ENCODE data around the gene DDIT3.

DNA sequence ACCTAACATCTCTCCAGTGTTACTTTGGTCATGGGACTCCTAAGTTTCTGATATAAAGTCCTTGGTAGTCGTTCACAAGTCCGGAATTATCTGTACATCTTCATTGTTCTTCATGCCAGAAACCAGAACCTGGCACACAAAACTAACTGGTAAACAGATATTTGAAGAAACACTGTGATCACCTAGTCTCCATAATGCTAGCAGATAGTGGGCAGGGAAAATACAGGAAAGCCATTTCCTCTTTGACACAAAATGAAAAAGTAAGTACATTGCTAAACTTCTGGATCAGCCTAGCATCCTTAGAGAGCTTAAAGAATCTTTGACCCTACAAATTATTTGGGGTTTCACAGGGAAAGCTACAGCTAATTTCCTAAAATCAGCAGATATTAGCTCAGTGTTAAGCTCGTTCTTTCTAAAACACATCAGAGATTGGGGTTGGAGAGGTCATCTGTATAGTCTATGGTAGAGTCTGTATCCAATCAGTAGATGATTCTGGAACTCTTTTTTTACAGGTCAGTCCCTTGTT lies 4.8 kb downstream of the DDIT3 start:
- TF ChIP-seq, protein P1, sequence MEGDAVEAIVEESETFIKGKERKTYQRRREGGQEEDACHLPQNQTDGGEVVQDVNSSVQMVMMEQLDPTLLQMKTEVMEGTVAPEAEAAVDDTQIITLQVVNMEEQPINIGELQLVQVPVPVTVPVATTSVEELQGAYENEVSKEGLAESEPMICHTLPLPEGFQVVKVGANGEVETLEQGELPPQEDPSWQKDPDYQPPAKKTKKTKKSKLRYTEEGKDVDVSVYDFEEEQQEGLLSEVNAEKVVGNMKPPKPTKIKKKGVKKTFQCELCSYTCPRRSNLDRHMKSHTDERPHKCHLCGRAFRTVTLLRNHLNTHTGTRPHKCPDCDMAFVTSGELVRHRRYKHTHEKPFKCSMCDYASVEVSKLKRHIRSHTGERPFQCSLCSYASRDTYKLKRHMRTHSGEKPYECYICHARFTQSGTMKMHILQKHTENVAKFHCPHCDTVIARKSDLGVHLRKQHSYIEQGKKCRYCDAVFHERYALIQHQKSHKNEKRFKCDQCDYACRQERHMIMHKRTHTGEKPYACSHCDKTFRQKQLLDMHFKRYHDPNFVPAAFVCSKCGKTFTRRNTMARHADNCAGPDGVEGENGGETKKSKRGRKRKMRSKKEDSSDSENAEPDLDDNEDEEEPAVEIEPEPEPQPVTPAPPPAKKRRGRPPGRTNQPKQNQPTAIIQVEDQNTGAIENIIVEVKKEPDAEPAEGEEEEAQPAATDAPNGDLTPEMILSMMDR (IDR thresholded peaks at IDR 0.05), result no peak
- TF ChIP-seq PRDM15 (CRISPR knock-in tag; IDR thresholded peaks at IDR 0.05) (no peak), FOXP1 (CRISPR knock-in tag; IDR thresholded peaks at IDR 0.05; ENCODE audit: borderline replicate concordance) (no peak), E2F5 (CRISPR knock-in tag; IDR thresholded peaks at IDR 0.05) (no peak)

Data from WTC11 (cell line).